IPS-20b (cell line): ENCODE data around the gene MRPS18B.

ENCODE experiments used
- H3K27ac ChIP-seq: one replicate; pipeline ENCODE4 v1.5.1; 2013; ENCODE audit warnings: low read length
- H3K27me3 ChIP-seq: 2 replicates; pipeline ENCODE4 v1.6.1; 2013; ENCODE audit warnings: mild to moderate bottlenecking, low read length, inconsistent platforms; ENCODE audit not compliant: insufficient read depth
- H3K36me3 ChIP-seq: 2 replicates; pipeline ENCODE4 v1.6.1; 2013; ENCODE audit warnings: low read depth, mild to moderate bottlenecking, inconsistent platforms, low read length, moderate library complexity; ENCODE audit not compliant: insufficient read depth
- H3K4me1 ChIP-seq: 2 replicates; pipeline ENCODE4 v1.6.1; 2013; ENCODE audit warnings: mild to moderate bottlenecking, control low read depth, inconsistent platforms, low read length, moderate library complexity; ENCODE audit not compliant: insufficient read depth
- H3K4me3 ChIP-seq: 2 replicates; pipeline ENCODE4 v1.5.1; 2013; ENCODE audit warnings: mild to moderate bottlenecking, low read length, inconsistent platforms
- H3K9ac ChIP-seq: 2 replicates; pipeline ENCODE4 v1.6.1; 2013; ENCODE audit warnings: low read depth, mild to moderate bottlenecking, inconsistent platforms, low read length, moderate library complexity
- H3K9me3 ChIP-seq: 2 replicates; pipeline ENCODE4 v1.6.1; 2013; ENCODE audit warnings: mild to moderate bottlenecking, low read depth, low read length, inconsistent platforms; ENCODE audit not compliant: insufficient read depth

MRPS18B gene

GRCh38 chr6:30618270-30618797 lies 694 bp downstream of the MRPS18B start:
- Histone ChIP-seq H3K9ac (peak overlapping the region; percentile 88), H3K4me3 (peak overlapping the region; percentile 83), H3K36me3 (peaks cover 65% of the 10 kb centered on the region), H3K27me3 (no peaks in the 10 kb centered on the region), H3K4me1 (peaks cover 16% of the 10 kb centered on the region), H3K9me3 (no peaks in the 10 kb centered on the region), H3K27ac (peak overlapping the region; percentile 83)

- peaks cover 5% of the 10 kb centered on the region for H3K4me1 ChIP-seq
- no peaks in the 10 kb centered on the region for H3K9me3 ChIP-seq
- H3K9ac ChIP-seq = no peak overlapping the region; the same call in 1 of the 2 replicates
- no peaks in the 10 kb centered on the region for H3K27me3 ChIP-seq
- peaks cover 65% of the 10 kb centered on the region for H3K36me3 ChIP-seq
- no peak overlapping the region for H3K4me3 ChIP-seq
- H3K27ac ChIP-seq = no peak overlapping the region
These were observed 1.9 kb downstream of the MRPS18B start for GRCh38 chr6:30619561-30619960.

GRCh38 chr6:30625511-30625910 lies 7.9 kb downstream of the MRPS18B start:
- Histone ChIP-seq H3K27ac (no peak overlapping the region), H3K4me3 (no peak overlapping the region), H3K27me3 (no peaks in the 10 kb centered on the region), H3K9ac (no peak overlapping the region), H3K36me3 (peaks cover 85% of the 10 kb centered on the region), H3K4me1 (no peaks in the 10 kb centered on the region), H3K9me3 (no peaks in the 10 kb centered on the region)

GRCh38 chr6:30626484-30627366 lies 9.1 kb downstream of the MRPS18B start, which contains the start of gene ATAT1:
Gene ATAT1 (plus strand): TSS chr6:30626874.
- Histone ChIP-seq H3K9ac (peak within 1 kb of the TSS; percentile 92), H3K36me3 (peaks cover 83% of the 10 kb centered on the region), H3K27ac (peak within 1 kb of the TSS; percentile 73)

GRCh38 chr6:30635834-30636233 lies 18.2 kb downstream of the MRPS18B start:
- H3K27ac ChIP-seq = no peak overlapping the region
- no peaks in the 10 kb centered on the region for H3K27me3 ChIP-seq
- no peak overlapping the region for H3K9ac ChIP-seq
- H3K36me3 ChIP-seq = peaks cover 50% of the 10 kb centered on the region
- no peaks in the 10 kb centered on the region for H3K9me3 ChIP-seq
- no peaks in the 10 kb centered on the region for H3K4me1 ChIP-seq
- no peak overlapping the region for H3K4me3 ChIP-seq

More at GRCh38 chr6:30626484-30627366, 9.1 kb downstream of the MRPS18B start, which contains the start of gene ATAT1:
- Histone ChIP-seq H3K9me3 (no peaks in the 10 kb centered on the region), H3K4me3 (peak within 1 kb of the TSS; percentile 95), H3K4me1 (no peaks in the 10 kb centered on the region), H3K27me3 (no peaks in the 10 kb centered on the region)

GRCh38 chr6:30640481-30640880 lies 22.8 kb downstream of the MRPS18B start:
- H3K27ac ChIP-seq = no peak overlapping the region
- no peaks in the 10 kb centered on the region for H3K9me3 ChIP-seq
- no peaks in the 10 kb centered on the region for H3K27me3 ChIP-seq
- no peaks in the 10 kb centered on the region for H3K4me1 ChIP-seq
- no peak overlapping the region for H3K4me3 ChIP-seq
- H3K36me3 ChIP-seq = peaks cover 61% of the 10 kb centered on the region
- no peak overlapping the region for H3K9ac ChIP-seq

- Histone ChIP-seq H3K4me3 (no peak overlapping the region), H3K36me3 (peaks cover 61% of the 10 kb centered on the region), H3K27me3 (no peaks in the 10 kb centered on the region), H3K9me3 (no peaks in the 10 kb centered on the region), H3K27ac (no peak overlapping the region), H3K4me1 (peaks cover 4% of the 10 kb centered on the region; the same call in 1 of the 2 replicates), H3K9ac (no peak overlapping the region)
These were observed 23.4 kb downstream of the MRPS18B start for GRCh38 chr6:30641048-30641447.

GRCh38 chr6:30643656-30644055 lies 26.0 kb downstream of the MRPS18B start:
- no peaks in the 10 kb centered on the region for H3K27me3 ChIP-seq
- H3K9ac ChIP-seq = no peak overlapping the region
- H3K9me3 ChIP-seq = no peaks in the 10 kb centered on the region
- no peak overlapping the region for H3K4me3 ChIP-seq
- no peak overlapping the region for H3K27ac ChIP-seq
- H3K4me1 ChIP-seq = peaks cover 5% of the 10 kb centered on the region; the same call in 1 of the 2 replicates
- H3K36me3 ChIP-seq = peaks cover 56% of the 10 kb centered on the region

- no peak overlapping the region for H3K27ac ChIP-seq
- peaks cover 54% of the 10 kb centered on the region for H3K36me3 ChIP-seq
- H3K4me1 ChIP-seq = peaks cover 5% of the 10 kb centered on the region; the same call in 1 of the 2 replicates
- H3K27me3 ChIP-seq = no peaks in the 10 kb centered on the region
- H3K9ac ChIP-seq = no peak overlapping the region
- H3K4me3 ChIP-seq = no peak overlapping the region
- no peaks in the 10 kb centered on the region for H3K9me3 ChIP-seq
These were observed 27.1 kb downstream of the MRPS18B start for GRCh38 chr6:30644769-30645168.

- no peaks in the 10 kb centered on the region for H3K9me3 ChIP-seq
- H3K4me1 ChIP-seq = peaks cover 5% of the 10 kb centered on the region; the same call in 1 of the 2 replicates
- H3K27ac ChIP-seq = no peak overlapping the region
- peak overlapping the region; percentile 51; the same call in 1 of the 2 replicates for H3K9ac ChIP-seq
- peak overlapping the region; percentile 89 for H3K4me3 ChIP-seq
- no peaks in the 10 kb centered on the region for H3K27me3 ChIP-seq
- H3K36me3 ChIP-seq = peaks cover 50% of the 10 kb centered on the region
These were observed 28.3 kb downstream of the MRPS18B start for GRCh38 chr6:30645989-30646388.

- Histone ChIP-seq H3K9me3 (no peaks in the 10 kb centered on the region), H3K27me3 (no peaks in the 10 kb centered on the region), H3K36me3 (peaks cover 50% of the 10 kb centered on the region), H3K9ac (peak within 1 kb of the TSS; percentile 92), H3K4me3 (peak within 1 kb of the TSS; percentile 89), H3K27ac (peak within 1 kb of the TSS; percentile 87), H3K4me1 (peaks cover 5% of the 10 kb centered on the region; the same call in 1 of the 2 replicates)
These were observed 29.0 kb downstream of the MRPS18B start, which contains the start of gene C6orf136 for GRCh38 chr6:30646450-30647241. Gene C6orf136 (plus strand): TSS chr6:30647133. CDS start chr6:30647232, 99 bp downstream.
